KMS-11 (cell line): ENCODE results near the gene MMP17.

ENCODE experiments used
- H2AFZ ChIP-seq: fragments of 200-600 bp; sonication (generic); 2 replicates; pipeline ENCODE4 v1.6.1; 2016; ENCODE audit warnings: antibody characterized with exemption, mixed run types, low read depth
- H3K27ac ChIP-seq: fragments of 200-600 bp; sonication (generic); 2 replicates; pipeline ENCODE4 v1.6.1; 2016; ENCODE audit warnings: mild to moderate bottlenecking, mixed run types
- H3K27me3 ChIP-seq: fragments of 200-600 bp; sonication (generic); 2 replicates; pipeline ENCODE4 v1.6.1; 2017; ENCODE audit warnings: mild to moderate bottlenecking, low read depth, mixed run types, moderate library complexity; ENCODE audit not compliant: insufficient read depth
- H3K36me3 ChIP-seq: fragments of 200-600 bp; sonication (generic); 2 replicates; pipeline ENCODE4 v1.6.1; 2017; ENCODE audit warnings: mild to moderate bottlenecking, mixed run types; ENCODE audit not compliant: insufficient read depth
- H3K4me1 ChIP-seq: fragments of 200-600 bp; sonication (generic); 2 replicates; pipeline ENCODE4 v1.6.1; 2016; ENCODE audit warnings: mild to moderate bottlenecking, low read depth, mixed run types; ENCODE audit not compliant: poor library complexity, severe bottlenecking
- H3K4me2 ChIP-seq: fragments of 200-600 bp; sonication (generic); 2 replicates; pipeline ENCODE4 v1.7.0; 2016; ENCODE audit warnings: mild to moderate bottlenecking, mixed run types
- H3K4me3 ChIP-seq: fragments of 200-600 bp; sonication (generic); IDR thresholded peaks from 2 replicates; pipeline ENCODE4 v1.6.1; 2017; ENCODE audit warnings: low read depth, low read length, mixed read lengths; ENCODE audit not compliant: insufficient read depth
- H3K79me2 ChIP-seq: fragments of 200-600 bp; sonication (generic); 2 replicates; pipeline ENCODE4 v1.6.1; 2016; ENCODE audit warnings: low read depth, mixed run types; ENCODE audit not compliant: insufficient read depth
- H3K9ac ChIP-seq: fragments of 200-600 bp; sonication (generic); 2 replicates; pipeline ENCODE4 v1.6.1; 2016; ENCODE audit warnings: mild to moderate bottlenecking, mixed run types
- H4K20me1 ChIP-seq: fragments of 200-600 bp; sonication (generic); 2 replicates; pipeline ENCODE4 v1.6.1; 2016; ENCODE audit warnings: mild to moderate bottlenecking, mixed run types; ENCODE audit not compliant: insufficient read depth
- CTCF ChIP-seq: fragments of 200-600 bp; sonication (generic); conservative IDR thresholded peaks from 2 replicates; pipeline ENCODE4 v1.6.1; 2017; ENCODE audit warnings: low read depth, mild to moderate bottlenecking, antibody characterized with exemption, low read length, moderate library complexity, mixed read lengths

The MMP17 gene

GRCh38 chr12:131796754-131797587 is 31.2 kb upstream of the MMP17 start:
- H3K4me1 ChIP-seq, result no peaks in the 10 kb centered on the region
- no peaks in the 10 kb centered on the region for H3K27me3 ChIP-seq
- H4K20me1 ChIP-seq, result no peaks in the 10 kb centered on the region
- no peak overlapping the region for H2AFZ ChIP-seq
- no peak overlapping the region for H3K9ac ChIP-seq
- no peak for TF ChIP-seq CTCF
- H3K36me3 ChIP-seq, result no peaks in the 10 kb centered on the region
- H3K27ac ChIP-seq, result no peak overlapping the region
- H3K79me2 ChIP-seq, result no peaks in the 10 kb centered on the region
- no peak overlapping the region for H3K4me3 ChIP-seq
- H3K4me2 ChIP-seq, result no peak overlapping the region

GRCh38 chr12:131797588-131797934 is 30.6 kb upstream of the MMP17 start:
- H3K4me3 ChIP-seq, result no peak overlapping the region
- no peak for TF ChIP-seq CTCF
- H3K79me2 ChIP-seq, result no peaks in the 10 kb centered on the region
- H3K27me3 ChIP-seq, result no peaks in the 10 kb centered on the region
- no peaks in the 10 kb centered on the region for H3K36me3 ChIP-seq
- no peaks in the 10 kb centered on the region for H3K4me1 ChIP-seq
- H3K27ac ChIP-seq, result no peak overlapping the region
- H2AFZ ChIP-seq, result no peak overlapping the region
- no peaks in the 10 kb centered on the region for H4K20me1 ChIP-seq
- H3K9ac ChIP-seq, result no peak overlapping the region
- H3K4me2 ChIP-seq, result no peak overlapping the region

GRCh38 chr12:131799195-131799594 is 29.0 kb upstream of the MMP17 start:
- H3K4me3 ChIP-seq, result no peak overlapping the region
- H4K20me1 ChIP-seq, result no peaks in the 10 kb centered on the region
- no peaks in the 10 kb centered on the region for H3K4me1 ChIP-seq
- H3K79me2 ChIP-seq, result no peaks in the 10 kb centered on the region
- no peaks in the 10 kb centered on the region for H3K36me3 ChIP-seq
- no peak overlapping the region for H3K27ac ChIP-seq
- H2AFZ ChIP-seq, result no peak overlapping the region
- TF ChIP-seq CTCF, result no peak
- no peak overlapping the region for H3K9ac ChIP-seq
- H3K27me3 ChIP-seq, result no peaks in the 10 kb centered on the region
- no peak overlapping the region for H3K4me2 ChIP-seq

- TF ChIP-seq CTCF, result no peak
- Histone ChIP-seq H3K79me2 (no peaks in the 10 kb centered on the region), H3K4me2 (no peak overlapping the region), H3K4me3 (no peak overlapping the region), H2AFZ (no peak overlapping the region), H3K9ac (no peak overlapping the region), H4K20me1 (no peaks in the 10 kb centered on the region), H3K27me3 (no peaks in the 10 kb centered on the region), H3K27ac (no peak overlapping the region), H3K4me1 (no peaks in the 10 kb centered on the region), H3K36me3 (no peaks in the 10 kb centered on the region)
Observed at GRCh38 chr12:131799828-131800593, 28.2 kb upstream of the MMP17 start.
